Gastrocnemius medialis (tissue), 4 donors: ENCODE measurements around the gene TMPRSS5.

ENCODE experiments used
- POLR2A ChIP-seq, 2 donors: fragments of 450-650 bp; IDR thresholded peaks; one replicate each; pipeline ENCODE4 v1.6.1; 2017; ENCODE audit warnings: antibody characterized with exemption in 2 of 2, mild to moderate bottlenecking in 2 of 2, moderate library complexity in 2 of 2
- TF ChIP-seq, protein P1 (sequence below), 5 experiments: fragments of 450-650 bp in 3 of 5; fragments of 200-600 bp in 2 of 5; sonication (generic) in 2 of 5; IDR thresholded peaks in 4 of 5; conservative IDR thresholded peaks in 1 of 5; 1 replicate in 4 of 5; 2 replicates in 1 of 5; pipeline ENCODE4 v1.5.1; 2016 to 2019; ENCODE audit warnings: antibody characterized with exemption in 5 of 5, mild to moderate bottlenecking in 3 of 5, moderate library complexity in 3 of 5

DNA sequence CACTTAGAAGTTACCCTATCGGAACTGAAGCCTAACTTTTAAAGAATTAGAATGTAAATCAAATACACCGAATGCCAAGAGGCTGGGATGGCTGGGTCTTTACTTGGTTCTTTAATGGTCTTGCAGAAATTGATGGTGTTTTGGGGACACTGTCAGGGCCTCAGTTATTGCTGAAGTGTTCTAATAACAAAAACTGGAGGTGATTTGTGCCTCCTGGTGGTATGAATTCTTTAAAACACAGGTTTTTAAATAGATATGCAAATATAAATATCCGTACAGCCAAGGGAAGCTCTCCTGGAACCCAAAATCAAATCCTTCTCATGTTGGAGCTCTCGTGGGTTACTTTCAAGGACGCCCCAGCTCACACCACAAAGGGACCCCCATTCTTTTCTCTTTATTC, 19.3 kb upstream of the TMPRSS5 start:
- TF ChIP-seq, protein P1, sequence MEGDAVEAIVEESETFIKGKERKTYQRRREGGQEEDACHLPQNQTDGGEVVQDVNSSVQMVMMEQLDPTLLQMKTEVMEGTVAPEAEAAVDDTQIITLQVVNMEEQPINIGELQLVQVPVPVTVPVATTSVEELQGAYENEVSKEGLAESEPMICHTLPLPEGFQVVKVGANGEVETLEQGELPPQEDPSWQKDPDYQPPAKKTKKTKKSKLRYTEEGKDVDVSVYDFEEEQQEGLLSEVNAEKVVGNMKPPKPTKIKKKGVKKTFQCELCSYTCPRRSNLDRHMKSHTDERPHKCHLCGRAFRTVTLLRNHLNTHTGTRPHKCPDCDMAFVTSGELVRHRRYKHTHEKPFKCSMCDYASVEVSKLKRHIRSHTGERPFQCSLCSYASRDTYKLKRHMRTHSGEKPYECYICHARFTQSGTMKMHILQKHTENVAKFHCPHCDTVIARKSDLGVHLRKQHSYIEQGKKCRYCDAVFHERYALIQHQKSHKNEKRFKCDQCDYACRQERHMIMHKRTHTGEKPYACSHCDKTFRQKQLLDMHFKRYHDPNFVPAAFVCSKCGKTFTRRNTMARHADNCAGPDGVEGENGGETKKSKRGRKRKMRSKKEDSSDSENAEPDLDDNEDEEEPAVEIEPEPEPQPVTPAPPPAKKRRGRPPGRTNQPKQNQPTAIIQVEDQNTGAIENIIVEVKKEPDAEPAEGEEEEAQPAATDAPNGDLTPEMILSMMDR (IDR thresholded peaks at IDR 0.05 in 4 of 5, conservative IDR thresholded peaks at IDR 0.05 in 1 of 5): no peak
- TF ChIP-seq POLR2A (IDR thresholded peaks at IDR 0.05): no peak
